Subcutaneous adipose tissue (tissue), 4 donors: ENCODE data around the gene PRKCH. TPM values are rescaled to one million over a fixed set of nuclear protein-coding genes. Genes with fewer than 3 reads are reported as not detected.

ENCODE experiments used
- total RNA-seq, 4 donors: library from RNA; depleted of rRNA; stranded (reverse); fragments of >200 nt; gene quantifications; one replicate each; pipeline ENCODE4 v1.1.0, GENCODE V29; 2016
- TF ChIP-seq, protein P1 (sequence below): fragments of 450-650 bp; IDR thresholded peaks from one replicate; pipeline ENCODE4 v1.5.1; 2016; ENCODE audit warnings: low read depth, mild to moderate bottlenecking, control low read depth, antibody characterized with exemption, moderate library complexity

The PRKCH gene
- total RNA-seq, 4 donors from 2014 or later = 25.8 to 46.3 (median 36.4) TPM

GRCh38 chr14:61488417-61489401, 167.3 kb downstream of the PRKCH start:
- TF ChIP-seq, protein P1, sequence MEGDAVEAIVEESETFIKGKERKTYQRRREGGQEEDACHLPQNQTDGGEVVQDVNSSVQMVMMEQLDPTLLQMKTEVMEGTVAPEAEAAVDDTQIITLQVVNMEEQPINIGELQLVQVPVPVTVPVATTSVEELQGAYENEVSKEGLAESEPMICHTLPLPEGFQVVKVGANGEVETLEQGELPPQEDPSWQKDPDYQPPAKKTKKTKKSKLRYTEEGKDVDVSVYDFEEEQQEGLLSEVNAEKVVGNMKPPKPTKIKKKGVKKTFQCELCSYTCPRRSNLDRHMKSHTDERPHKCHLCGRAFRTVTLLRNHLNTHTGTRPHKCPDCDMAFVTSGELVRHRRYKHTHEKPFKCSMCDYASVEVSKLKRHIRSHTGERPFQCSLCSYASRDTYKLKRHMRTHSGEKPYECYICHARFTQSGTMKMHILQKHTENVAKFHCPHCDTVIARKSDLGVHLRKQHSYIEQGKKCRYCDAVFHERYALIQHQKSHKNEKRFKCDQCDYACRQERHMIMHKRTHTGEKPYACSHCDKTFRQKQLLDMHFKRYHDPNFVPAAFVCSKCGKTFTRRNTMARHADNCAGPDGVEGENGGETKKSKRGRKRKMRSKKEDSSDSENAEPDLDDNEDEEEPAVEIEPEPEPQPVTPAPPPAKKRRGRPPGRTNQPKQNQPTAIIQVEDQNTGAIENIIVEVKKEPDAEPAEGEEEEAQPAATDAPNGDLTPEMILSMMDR = no peak

GRCh38 chr14:61489512-61489911, 168.1 kb downstream of the PRKCH start:
- TF ChIP-seq, protein P1 = no peak

- TF ChIP-seq, protein P1 = no peak
These were observed 168.6 kb downstream of the PRKCH start for GRCh38 chr14:61489932-61490331.

GRCh38 chr14:61491224-61491623, 169.8 kb downstream of the PRKCH start:
- TF ChIP-seq, protein P1 = no peak

- TF ChIP-seq, protein P1 = no peak
These were observed 170.6 kb downstream of the PRKCH start for GRCh38 chr14:61491876-61492434.

DNA sequence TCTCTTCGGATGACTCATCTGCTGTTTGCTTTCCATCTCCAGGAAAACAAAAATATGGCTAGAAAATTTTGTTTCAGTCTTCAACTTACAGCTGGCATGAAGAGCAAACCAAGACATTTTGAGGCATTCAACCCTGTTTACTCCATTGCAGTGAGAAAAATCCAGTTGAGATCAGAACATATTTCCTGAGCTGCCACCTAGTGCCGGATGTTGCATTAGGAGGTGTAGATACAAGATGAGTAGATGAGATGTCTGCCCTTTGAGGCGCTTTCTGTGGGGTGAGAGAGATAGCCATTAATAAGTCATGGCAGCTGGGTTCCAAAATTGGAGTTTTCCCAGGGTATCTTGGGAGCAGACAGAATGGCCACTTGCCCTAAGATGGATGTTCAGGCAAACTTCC, 171.1 kb downstream of the PRKCH start:
- TF ChIP-seq, protein P1 = no peak

DNA sequence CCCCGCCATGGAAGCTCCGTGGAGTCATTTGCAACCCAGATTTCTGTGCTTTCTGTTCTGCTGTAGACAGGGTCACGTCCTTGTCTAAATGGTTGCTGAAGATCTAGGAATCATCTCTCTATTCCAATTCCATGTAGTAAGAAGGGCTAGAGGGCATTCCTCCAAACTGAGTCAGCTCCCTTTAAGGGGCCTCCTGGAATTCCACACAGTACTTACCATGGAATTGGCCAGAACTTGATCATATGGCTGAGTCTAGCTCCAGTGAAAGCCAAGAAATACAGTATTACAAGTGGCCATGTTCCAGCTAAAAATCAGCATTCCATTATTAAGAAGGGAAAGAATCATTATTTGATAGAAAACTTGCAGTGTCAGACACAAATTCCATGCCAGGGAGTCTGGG, 171.9 kb downstream of the PRKCH start:
- TF ChIP-seq, protein P1 = no peak
